ENCODE results near the gene CAPN14. TPM values are rescaled to one million over a fixed set of nuclear protein-coding genes. Genes with fewer than 3 reads are reported as not detected.

Gene CAPN14
- total RNA-seq, 1 experiment from 2014 or later: 0.23 TPM

GRCh38 chr2:31265234-31265633 is 47.9 kb upstream of the CAPN14 start:
- BruUV-seq (replicated peaks): no TSS peak
- intact Hi-C loops (cut with micrococcal nuclease; ENCODE audit: unreplicated experiment): no loop called here
- Histone ChIP-seq H3K27me3 (replicated peaks; ENCODE audit: control insufficient read depth, insufficient read depth, low read length) (no peaks in the 10 kb centered on the region), H3K36me3 (ENCODE audit: control insufficient read depth, insufficient read depth, low read length) (no peaks in the 10 kb centered on the region), H3K4me1 (no peaks in the 10 kb centered on the region), H3K9me3 (peaks cover 2% of the 10 kb centered on the region; the same call in 1 of the 2 replicates), H3K4me3 (ENCODE audit: low read depth, low read length) (no peak overlapping the region)
- no peaks in the 10 kb centered on the region for H3K9me3 Mint-ChIP-seq (ENCODE audit: unreplicated experiment)
- peaks cover 2% of the 10 kb centered on the region for H3K27me3 Mint-ChIP-seq (ENCODE audit: insufficient read depth, unreplicated experiment)
- H3K27ac Mint-ChIP-seq (ENCODE audit: unreplicated experiment): no peak overlapping the region
- H3K4me3 Mint-ChIP-seq (ENCODE audit: unreplicated experiment): no peak overlapping the region
- ChIA-PET POLR2A (no interaction called here), CTCF (no interaction called here)
- TF ChIP-seq, protein P1, sequence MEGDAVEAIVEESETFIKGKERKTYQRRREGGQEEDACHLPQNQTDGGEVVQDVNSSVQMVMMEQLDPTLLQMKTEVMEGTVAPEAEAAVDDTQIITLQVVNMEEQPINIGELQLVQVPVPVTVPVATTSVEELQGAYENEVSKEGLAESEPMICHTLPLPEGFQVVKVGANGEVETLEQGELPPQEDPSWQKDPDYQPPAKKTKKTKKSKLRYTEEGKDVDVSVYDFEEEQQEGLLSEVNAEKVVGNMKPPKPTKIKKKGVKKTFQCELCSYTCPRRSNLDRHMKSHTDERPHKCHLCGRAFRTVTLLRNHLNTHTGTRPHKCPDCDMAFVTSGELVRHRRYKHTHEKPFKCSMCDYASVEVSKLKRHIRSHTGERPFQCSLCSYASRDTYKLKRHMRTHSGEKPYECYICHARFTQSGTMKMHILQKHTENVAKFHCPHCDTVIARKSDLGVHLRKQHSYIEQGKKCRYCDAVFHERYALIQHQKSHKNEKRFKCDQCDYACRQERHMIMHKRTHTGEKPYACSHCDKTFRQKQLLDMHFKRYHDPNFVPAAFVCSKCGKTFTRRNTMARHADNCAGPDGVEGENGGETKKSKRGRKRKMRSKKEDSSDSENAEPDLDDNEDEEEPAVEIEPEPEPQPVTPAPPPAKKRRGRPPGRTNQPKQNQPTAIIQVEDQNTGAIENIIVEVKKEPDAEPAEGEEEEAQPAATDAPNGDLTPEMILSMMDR (IDR thresholded peaks at IDR 0.05; ENCODE audit: insufficient read depth in 1 of 2, low read depth in 1 of 2, low read length in 1 of 2, severe bottlenecking in 1 of 2, unreplicated experiment in 1 of 2): no peak
- H3K4me1 Mint-ChIP-seq (ENCODE audit: low read depth, unreplicated experiment): no peaks in the 10 kb centered on the region
- no peak for DNase-seq
- no peaks in the 10 kb centered on the region for H3K36me3 Mint-ChIP-seq (ENCODE audit: insufficient read depth, unreplicated experiment)

DNA sequence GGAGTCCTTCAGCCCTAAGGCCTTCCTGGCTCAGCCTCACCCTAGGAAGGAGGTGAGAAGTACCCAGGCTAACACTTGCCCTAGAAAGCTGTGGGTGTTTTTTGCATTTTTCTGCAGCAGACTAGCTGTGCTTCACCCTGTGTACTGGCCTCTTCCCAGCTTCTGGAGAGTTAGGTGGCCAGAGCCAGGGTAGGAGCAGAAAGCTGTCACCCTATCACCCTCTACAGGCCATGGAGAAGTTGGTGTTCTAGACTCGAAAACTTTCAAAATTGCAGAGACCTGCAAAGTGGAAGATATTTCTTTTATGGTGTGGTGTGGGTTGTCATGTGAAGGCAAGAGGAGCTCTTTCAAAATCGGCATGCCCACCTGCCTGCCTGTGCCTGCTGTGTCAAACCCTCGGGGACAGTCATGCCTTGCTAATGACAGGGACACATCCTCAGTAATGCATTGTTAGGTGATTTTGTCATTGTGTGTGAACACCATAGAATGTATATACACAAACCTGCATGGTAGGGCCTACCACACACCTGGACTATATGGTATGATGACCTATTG is 46.4 kb upstream of the CAPN14 start:
- Mint-ChIP-seq H3K9me3 (ENCODE audit: unreplicated experiment) (no peaks in the 10 kb centered on the region), H3K4me1 (ENCODE audit: low read depth, unreplicated experiment) (no peaks in the 10 kb centered on the region), H3K4me3 (ENCODE audit: unreplicated experiment) (no peak overlapping the region), H3K27me3 (ENCODE audit: insufficient read depth, unreplicated experiment) (peaks cover 2% of the 10 kb centered on the region), H3K36me3 (ENCODE audit: insufficient read depth, unreplicated experiment) (no peaks in the 10 kb centered on the region), H3K27ac (ENCODE audit: unreplicated experiment) (no peak overlapping the region)
- intact Hi-C loops (cut with micrococcal nuclease; ENCODE audit: unreplicated experiment): no loop called here
- DNase-seq: no peak
- no TSS peak for BruUV-seq (replicated peaks)
- POLR2A ChIA-PET: no interaction called here
- TF ChIP-seq, protein P1 (IDR thresholded peaks at IDR 0.05; ENCODE audit: insufficient read depth in 1 of 2, low read depth in 1 of 2, low read length in 1 of 2, severe bottlenecking in 1 of 2, unreplicated experiment in 1 of 2): peak in 1 of 2 experiments; percentile 37
- H3K36me3 ChIP-seq (ENCODE audit: control insufficient read depth, insufficient read depth, low read length): no peaks in the 10 kb centered on the region
- no peaks in the 10 kb centered on the region for H3K27me3 ChIP-seq (replicated peaks; ENCODE audit: control insufficient read depth, insufficient read depth, low read length)
- H3K4me3 ChIP-seq (ENCODE audit: low read depth, low read length): no peak overlapping the region
- no peaks in the 10 kb centered on the region for H3K4me1 ChIP-seq
- H3K9me3 ChIP-seq: peaks cover 2% of the 10 kb centered on the region; the same call in 1 of the 2 replicates
- CTCF ChIA-PET: interaction anchor here (0.6 to 1.2 kb wide), 3 partner anchors 67 to 112 kb away, joined by 3 to 4 read pairs (median 3); no protein-coding TSS in a partner anchor

GRCh38 chr2:31260870-31261269 is 43.6 kb upstream of the CAPN14 start:
- no peak for DNase-seq
- peaks cover 2% of the 10 kb centered on the region; the same call in 1 of the 2 replicates for H3K9me3 ChIP-seq
- Mint-ChIP-seq H3K27ac (ENCODE audit: unreplicated experiment) (no peak overlapping the region), H3K9me3 (ENCODE audit: unreplicated experiment) (no peaks in the 10 kb centered on the region), H3K36me3 (ENCODE audit: insufficient read depth, unreplicated experiment) (no peaks in the 10 kb centered on the region), H3K27me3 (ENCODE audit: insufficient read depth, unreplicated experiment) (no peaks in the 10 kb centered on the region), H3K4me1 (ENCODE audit: low read depth, unreplicated experiment) (no peaks in the 10 kb centered on the region), H3K4me3 (ENCODE audit: unreplicated experiment) (no peak overlapping the region)
- TF ChIP-seq, protein P1 (IDR thresholded peaks at IDR 0.05; ENCODE audit: insufficient read depth in 1 of 2, low read depth in 1 of 2, low read length in 1 of 2, severe bottlenecking in 1 of 2, unreplicated experiment in 1 of 2): no peak
- POLR2A ChIA-PET: no interaction called here
- intact Hi-C loops (cut with micrococcal nuclease; ENCODE audit: unreplicated experiment): no loop called here
- CTCF ChIA-PET: no interaction called here
- no TSS peak for BruUV-seq (replicated peaks)
- H3K4me1 ChIP-seq: no peaks in the 10 kb centered on the region
- no peaks in the 10 kb centered on the region for H3K27me3 ChIP-seq (replicated peaks; ENCODE audit: control insufficient read depth, insufficient read depth, low read length)
- H3K4me3 ChIP-seq (ENCODE audit: low read depth, low read length): no peak overlapping the region
- H3K36me3 ChIP-seq (ENCODE audit: control insufficient read depth, insufficient read depth, low read length): no peaks in the 10 kb centered on the region
